Cardiac fibroblast (primary cell): ENCODE data around the gene AURKB.

ENCODE experiments used
- DNase-seq, 2 donors: peaks; one replicate each; pipeline versions ENCODE4 v3.0.0 to v3.0.0-alpha.2; 2010; ENCODE audit warnings: low read depth in 2 of 2
- H3K4me3 ChIP-seq, 2 donors: replicated peaks in 1 of 2; 1 replicate in 1 of 2; 2 replicates in 1 of 2; pipeline ENCODE4 v1.5.1; 2011; ENCODE audit warnings: low read depth in 2 of 2, low read length in 2 of 2, mild to moderate bottlenecking in 2 of 2, moderate library complexity in 1 of 2
- CTCF ChIP-seq: IDR thresholded peaks from one replicate; pipeline ENCODE4 v1.5.1; 2011; ENCODE audit warnings: low read depth, mild to moderate bottlenecking, low read length, inconsistent platforms

The AURKB gene

GRCh38 chr17:8155996-8156245 is 54.5 kb downstream of the AURKB start:
- TF ChIP-seq CTCF: no peak
- no peak for DNase-seq
- H3K4me3 ChIP-seq: peak overlapping the region; percentile 70 to 82

GRCh38 chr17:8155231-8155995 is 55.0 kb downstream of the AURKB start:
- no peak for TF ChIP-seq CTCF

More at GRCh38 chr17:8155231-8155995, 55.0 kb downstream of the AURKB start:
- H3K4me3 ChIP-seq: peak overlapping the region; percentile 70 to 82
- peak in 1 of 2 donors; percentile 38 for DNase-seq
